ENCODE data around the gene FGF22.

The FGF22 gene

DNA sequence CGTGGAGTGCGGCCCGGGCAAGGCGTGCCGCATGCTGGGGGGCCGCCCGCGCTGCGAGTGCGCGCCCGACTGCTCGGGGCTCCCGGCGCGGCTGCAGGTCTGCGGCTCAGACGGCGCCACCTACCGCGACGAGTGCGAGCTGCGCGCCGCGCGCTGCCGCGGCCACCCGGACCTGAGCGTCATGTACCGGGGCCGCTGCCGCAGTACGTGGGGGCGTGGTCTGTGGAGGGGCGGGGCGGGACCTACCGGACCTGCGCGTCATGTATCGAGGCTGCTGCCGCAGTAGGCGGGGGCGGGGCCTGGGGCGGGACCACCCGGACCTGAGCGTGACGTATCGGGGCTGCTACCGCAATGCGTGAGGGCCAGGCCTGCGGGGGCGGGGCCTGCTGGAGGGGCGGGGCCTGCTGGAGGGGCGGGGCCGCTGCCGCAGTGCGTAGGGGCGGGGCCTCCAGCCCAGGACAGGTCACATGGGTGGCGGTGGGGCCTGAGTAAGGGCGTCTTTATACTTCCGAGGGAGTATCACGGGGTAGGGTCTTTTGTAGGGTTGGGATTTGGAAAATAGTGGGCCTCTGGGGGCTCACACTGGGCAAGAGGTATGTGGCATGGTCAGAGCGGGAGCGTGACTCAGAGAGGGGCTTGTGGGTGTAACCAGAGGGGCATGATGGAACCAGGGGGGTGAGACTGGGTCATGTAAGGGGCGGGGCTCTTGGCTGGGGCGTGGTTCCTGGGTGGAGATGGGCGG lies 40.8 kb downstream of the FGF22 start:
- peak; percentile 98 for DNase-seq (ENCODE audit: low spot score)

DNA sequence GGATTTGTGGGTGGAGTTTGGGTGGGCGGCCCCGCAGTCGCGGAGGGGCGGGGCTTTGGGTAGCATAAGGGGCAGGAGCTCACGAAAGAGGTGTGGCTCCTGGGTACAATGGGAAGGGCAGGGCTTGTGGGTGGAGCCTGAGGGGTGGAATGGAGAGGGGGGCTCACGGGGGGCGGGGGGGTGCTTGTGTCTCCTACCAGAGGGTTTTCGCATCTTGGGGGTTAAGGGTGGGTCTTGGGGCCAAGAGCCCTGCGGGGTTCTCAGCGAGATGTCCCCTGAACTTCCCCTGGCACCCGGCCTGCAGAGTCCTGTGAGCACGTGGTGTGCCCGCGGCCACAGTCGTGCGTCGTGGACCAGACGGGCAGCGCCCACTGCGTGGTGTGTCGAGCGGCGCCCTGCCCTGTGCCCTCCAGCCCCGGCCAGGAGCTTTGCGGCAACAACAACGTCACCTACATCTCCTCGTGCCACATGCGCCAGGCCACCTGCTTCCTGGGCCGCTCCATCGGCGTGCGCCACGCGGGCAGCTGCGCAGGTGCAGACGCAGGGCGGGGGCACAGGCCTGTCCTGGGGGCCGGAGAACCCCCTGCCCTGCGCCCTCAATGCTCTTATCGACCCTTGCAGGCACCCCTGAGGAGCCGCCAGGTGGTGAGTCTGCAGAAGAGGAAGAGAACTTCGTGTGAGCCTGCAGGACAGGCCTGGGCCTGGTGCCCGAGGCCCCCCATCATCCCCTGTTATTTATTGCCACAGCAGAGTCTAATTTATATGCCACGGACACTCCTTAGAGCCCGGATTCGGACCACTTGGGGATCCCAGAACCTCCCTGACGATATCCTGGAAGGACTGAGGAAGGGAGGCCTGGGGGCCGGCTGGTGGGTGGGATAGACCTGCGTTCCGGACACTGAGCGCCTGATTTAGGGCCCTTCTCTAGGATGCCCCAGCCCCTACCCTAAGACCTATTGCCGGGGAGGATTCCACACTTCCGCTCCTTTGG lies 41.6 kb downstream of the FGF22 start:
- DNase-seq (ENCODE audit: low spot score), result peak; percentile 92

DNA sequence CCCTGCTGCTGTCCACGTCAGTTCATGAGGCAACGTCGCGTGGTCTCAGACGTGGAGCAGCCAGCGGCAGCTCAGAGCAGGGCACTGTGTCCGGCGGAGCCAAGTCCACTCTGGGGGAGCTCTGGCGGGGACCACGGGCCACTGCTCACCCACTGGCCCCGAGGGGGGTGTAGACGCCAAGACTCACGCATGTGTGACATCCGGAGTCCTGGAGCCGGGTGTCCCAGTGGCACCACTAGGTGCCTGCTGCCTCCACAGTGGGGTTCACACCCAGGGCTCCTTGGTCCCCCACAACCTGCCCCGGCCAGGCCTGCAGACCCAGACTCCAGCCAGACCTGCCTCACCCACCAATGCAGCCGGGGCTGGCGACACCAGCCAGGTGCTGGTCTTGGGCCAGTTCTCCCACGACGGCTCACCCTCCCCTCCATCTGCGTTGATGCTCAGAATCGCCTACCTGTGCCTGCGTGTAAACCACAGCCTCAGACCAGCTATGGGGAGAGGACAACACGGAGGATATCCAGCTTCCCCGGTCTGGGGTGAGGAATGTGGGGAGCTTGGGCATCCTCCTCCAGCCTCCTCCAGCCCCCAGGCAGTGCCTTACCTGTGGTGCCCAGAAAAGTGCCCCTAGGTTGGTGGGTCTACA lies 43.1 kb downstream of the FGF22 start:
- DNase-seq (ENCODE audit: low spot score), result no peak

DNA sequence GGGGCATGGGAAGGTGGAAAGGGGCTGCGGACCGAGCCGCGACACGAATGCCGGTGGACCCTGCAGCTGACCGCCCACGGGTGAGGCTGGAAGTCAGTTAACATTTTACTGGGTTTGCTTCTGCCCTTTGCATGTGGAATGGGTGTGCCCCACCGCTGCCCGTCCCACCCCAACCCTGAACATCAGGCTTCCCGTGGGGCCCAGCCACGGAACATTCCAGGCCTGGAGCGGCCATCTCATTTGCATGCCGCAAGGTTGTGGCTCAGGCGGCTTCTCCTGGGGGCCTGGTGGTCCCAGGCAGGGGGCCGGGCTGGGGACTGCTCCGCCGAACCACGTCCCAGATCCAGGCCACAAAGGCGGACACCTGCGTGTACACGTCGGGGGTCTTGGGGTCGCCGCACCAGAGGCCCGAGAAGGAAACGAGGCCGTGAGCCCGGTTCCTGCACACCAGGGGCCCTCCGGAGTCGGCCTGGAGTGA lies 45.8 kb downstream of the FGF22 start:
- no peak for DNase-seq (ENCODE audit: low spot score)

DNA sequence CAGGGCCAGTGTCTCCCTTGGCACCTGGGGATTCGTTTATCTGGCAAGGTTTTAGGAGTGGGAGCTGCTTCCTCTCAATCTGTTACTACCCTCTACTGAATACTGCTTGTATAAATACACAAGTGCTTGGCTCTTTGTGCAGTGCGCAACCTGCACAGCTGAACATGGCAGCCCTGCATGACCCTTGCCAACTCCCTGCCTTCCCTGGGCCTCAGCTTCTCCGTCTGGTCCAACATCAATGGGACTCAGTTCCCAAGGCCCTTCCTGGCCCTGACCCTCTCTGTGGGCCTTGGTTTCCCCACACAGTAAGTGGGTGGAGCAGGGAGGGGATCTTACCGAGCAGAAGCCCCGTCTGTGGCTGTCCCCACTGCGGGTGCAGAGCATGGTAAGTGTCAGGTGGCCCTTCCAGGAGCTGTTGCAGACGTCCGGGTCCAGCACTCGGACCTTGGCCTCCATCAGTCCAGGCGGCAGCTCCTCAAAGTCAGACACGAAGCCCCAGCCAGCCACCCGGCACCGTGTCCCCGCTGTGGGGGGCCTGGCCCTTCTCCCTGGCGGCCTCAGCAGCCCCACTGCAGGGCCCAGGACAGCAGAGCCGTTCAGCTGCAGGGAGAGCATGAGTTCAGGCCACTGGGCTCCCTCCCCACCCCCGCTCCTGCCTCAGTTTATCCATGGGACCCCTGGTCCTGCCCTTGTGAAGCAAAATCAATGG lies 47.1 kb downstream of the FGF22 start:
- no peak for DNase-seq (ENCODE audit: low spot score)

DNA sequence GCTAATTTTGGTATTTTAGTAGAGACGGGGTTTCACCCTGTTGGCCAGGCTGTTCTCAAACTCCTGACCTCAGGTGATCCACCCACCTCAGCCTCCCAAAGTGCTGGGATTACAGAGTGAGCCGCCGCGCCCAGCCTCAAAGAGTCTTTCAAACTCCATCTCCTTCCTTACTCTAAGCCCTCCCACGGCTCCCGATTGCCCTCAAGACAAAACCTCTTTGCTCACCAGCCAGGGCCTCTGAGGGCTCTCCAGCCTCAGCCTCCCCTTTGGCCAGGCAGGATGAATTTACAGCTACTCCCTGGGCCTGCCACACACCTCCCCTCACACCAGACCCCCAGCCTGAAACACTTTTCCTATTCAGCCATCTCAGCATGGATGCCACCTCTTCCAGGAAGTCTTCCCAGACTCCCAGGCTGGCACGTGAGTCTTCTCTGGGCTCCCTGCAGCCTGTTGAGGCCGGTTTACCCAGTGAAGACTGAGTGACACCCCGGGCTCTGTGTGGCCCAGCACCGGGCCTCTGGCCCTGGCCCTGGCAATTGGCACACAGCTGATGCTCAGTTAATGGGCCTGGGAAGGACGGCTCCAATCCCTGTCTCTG lies 48.0 kb downstream of the FGF22 start:
- DNase-seq (ENCODE audit: low spot score), result no peak

DNA sequence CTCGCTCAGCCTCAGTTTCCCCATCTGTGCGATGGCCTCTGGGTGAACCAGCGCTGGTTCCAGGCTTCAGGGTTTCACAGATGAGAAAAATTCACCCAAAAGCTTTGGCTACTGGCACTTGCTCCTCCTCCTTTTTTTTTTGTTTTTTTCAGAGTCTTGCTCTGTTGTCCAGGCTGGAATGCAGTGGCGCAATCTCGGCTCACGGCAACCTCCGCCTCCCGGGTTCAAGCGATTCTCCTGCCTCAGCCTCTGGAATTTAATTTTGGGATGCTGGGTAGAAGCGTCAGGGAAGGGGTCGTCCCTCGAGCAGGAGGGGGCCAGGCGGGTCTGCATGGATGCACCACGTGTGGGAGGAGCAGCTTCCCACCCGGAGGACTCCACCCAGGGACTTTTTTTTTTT lies 48.5 kb downstream of the FGF22 start:
- DNase-seq (ENCODE audit: low spot score), result no peak

DNA sequence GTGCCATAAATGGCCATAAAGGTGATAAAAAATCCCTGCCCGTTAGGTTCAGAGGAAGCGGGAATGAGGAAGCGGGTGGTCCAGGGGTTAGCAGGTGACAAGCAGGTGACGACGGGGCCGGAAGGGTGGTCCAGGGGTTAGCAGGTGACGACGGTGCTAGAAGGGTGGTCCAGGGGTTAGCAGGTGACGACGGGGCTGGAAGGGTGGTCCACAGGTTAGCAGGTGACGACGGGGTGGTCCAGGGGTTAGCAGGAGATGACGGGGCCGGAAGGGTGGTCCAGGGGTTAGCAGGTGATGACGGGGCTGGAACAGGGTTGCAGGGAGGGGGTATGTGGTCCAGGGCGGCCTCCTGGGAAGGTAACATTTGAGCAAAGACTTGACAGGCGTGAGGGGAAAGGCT lies 49.3 kb downstream of the FGF22 start:
- DNase-seq (ENCODE audit: low spot score), result no peak

DNA sequence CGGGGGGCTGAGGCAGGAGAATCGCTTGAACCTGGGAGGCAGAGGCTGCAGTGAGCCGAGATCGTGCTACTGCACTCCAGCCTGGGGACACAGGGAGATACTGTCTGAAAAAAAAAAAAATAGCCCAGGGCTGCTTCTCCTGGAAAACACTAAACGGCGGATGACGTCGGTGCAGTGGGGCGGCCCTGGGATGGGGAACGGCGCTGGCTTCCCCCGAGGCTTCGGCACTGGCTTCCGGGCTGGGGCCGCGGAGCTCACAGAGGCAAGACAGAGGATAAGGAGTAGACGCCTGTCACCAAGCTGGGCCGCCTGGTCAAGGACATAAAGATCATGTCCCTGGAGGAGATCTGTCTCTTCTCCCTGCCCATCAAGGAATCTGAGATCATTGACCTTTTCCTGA lies 50.5 kb downstream of the FGF22 start:
- DNase-seq (ENCODE audit: low spot score), result no peak
